Activated CD4-positive, alpha-beta T cell treated with anti-CD3 and anti-CD28 coated beads for 48 hours (primary cell): ENCODE measurements around the gene LRP1.

Source experiments
- DNase-seq: peaks from one replicate; pipeline ENCODE4 v3.0.0-alpha.2; 2020

LRP1 gene

DNA sequence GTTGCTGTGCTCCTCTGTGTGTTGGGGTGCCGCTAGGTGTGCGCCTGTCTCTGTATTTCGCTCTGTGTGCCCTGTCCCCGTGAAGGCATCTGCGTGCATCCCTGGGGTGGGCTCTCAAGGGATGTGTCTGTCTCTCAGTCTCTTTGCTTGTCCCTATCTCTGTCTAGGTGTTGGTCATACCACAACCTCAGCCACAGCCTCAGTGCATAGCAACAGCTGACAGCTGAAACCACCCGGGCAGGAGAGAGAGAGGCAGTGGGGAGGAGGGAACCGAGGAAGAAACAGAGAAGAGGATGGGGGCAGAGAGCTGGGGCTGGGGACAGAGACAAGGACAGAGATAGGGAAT is 87.4 kb downstream of the LRP1 start:
- peak; percentile 56 for DNase-seq

DNA sequence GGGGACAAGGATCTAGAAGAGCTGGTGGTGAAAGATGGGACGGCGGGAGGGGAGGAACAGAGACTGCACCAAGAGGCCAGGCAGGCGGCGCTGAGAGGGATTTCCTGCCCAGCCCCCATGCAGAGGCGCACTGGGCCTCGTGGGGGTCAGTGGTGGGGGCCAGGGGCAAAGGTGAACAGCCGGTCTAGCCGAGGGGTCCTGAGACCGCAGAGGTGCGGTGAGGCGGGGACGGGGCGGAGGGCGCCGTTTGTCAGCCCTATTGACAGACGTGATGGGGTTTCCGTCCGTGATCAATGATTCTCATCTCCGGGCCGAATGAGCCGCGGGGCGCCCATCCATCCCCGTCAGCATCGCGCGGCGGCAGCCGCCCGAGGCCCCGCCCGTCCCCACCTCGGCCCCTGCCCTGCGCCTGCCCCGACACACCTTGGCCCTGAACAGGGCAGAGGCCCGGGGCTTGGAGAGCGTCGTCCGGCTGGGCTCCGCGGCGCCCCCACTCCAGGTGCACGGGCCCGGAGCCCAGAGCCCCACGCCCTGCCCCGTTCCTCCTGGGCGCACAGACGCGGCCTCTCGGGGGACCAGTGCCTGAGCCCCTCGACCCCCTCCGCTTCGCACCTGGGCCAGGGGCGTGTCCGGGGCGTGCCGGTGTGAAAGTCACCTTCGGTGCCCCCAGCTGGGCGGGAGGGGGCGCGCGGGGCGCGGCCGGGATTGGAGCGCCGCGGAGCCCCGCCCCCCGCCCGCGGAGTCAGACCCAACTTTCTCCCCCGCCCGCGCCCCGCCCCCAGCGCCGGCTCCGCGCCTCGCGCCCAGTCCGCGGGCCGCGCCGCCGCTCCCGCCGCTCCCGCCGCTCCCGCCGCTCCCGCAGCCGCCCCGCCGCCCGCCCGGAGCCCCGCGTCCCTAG is 88.0 kb downstream of the LRP1 start, which contains the start of gene NXPH4:
Gene NXPH4, plus strand, starts transcription at position 781 of the 898 bp plus-strand sequence. CDS start 176 bp downstream, outside the sequence.
- DNase-seq: peak; percentile 61

DNA sequence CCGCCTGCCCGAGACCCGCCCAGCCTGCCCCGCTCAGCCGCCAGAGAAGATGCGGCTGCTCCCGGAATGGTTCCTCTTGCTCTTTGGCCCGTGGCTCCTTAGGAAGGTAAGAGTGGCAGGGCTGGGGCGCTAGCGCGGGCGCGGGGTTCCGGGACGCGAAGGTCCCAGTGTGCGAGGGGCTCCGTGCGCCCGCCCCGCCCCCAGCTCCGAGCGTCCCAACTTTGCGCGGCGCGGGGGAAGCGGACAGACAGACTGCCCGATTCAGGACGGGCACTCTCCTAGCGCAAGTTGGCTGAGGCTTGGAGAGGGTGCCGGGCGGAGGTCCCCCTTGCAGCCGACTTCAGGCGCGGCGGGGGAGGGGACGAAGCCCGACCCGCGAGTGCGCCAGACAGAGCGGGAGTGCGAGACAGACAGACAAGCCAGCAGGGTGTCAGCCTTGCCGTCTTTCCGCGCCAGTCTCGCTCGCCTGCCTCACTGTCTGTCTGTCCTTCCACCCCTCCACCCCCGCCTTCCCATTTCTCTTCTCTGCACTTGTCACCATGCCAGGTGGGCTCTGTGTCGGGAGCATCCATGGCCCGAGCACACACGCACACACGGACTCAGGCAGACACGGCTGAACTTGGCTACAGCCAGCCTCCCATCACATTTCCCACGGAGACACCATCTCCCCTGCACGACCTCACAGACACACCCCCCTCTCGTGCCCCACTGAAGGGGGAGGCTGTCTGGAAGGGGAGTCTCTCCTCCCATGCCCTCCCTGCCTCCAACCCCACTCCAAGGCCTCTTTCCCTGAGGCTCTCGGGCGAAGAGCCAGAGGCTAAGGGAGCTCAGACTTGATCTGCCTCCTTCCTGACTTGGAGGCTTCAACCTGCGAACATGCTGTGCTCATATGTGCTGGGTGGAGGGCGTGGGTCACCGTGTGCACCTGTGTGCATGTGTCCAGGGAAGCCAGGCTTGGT is 88.9 kb downstream of the LRP1 start:
- DNase-seq: peak; percentile 27

DNA sequence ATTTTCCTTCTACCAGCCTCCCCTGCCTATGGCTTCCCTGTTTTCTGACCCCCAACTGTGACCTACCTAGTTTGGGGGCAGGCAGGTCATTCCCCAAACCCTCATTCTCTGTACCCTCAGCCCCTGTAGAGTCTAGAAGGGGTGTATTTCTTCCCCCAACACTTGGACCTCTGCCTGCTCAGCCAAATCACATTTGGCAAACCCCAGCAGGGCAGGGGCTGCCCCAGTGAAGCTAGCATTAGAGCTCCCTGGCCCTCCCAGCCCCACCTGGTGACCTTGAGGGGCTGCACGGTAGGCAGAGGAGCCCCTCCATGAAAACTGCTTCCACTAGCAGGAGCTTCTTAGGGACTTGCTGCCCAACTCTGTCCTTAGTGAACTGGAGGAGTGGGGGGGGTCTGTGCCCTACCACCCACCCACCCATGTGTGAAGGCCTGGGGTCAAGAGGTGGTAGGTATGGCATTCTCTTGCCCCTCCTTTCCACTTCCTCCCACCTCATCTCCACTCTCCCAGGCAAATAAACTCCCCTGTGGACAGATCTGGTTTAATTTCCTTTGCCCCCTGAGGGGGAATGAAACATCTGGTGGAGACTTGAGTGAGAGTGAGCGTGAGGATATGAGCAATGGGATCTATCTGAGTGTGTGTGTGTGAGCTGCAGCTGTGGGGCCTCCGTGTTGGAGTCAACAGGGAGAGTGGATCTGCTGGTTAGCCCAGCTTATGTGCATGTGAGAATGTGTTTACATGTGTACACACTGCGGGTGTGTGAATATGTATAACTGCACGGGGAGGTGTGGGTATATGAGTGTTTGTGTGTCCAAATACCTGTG is 90.0 kb downstream of the LRP1 start:
- DNase-seq: no peak

DNA sequence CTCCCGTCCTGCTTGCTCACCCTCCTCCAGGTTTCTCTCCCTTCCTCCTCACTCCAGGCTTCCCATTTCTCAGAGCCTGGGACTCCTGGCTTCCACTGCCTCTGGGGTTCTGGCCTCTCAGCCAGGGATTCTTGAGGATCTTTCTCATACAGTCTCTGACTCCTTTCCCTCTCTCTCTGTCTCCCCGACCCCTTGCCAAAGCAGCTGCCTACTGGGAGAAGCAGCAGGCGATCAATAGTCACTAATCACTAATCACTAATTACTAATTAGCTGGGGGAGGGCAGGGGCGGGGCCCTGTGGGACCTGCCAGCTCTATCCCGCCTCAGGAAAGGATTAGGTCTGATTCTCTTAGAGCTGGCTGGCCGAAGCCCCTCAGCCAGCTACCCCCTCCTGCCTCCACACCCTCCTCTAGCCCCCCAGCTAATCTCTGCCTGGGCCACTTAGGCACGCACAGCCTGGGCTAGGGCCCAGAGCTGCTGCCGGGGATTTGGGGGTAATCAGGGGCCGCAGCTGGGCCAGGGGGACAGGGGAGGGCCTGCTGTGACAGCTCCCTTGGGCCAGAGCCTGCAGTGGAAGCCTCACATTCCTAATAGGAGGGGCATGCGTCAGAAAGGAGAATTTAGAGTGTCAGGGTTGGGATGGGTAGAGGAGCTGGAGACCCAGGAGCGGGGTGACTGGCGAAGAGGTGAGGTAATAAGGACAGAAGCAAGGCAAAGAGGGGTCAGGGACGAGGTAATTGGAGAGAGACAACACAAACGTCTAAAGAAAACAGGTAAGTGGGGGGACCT is 91.1 kb downstream of the LRP1 start:
- no peak for DNase-seq

DNA sequence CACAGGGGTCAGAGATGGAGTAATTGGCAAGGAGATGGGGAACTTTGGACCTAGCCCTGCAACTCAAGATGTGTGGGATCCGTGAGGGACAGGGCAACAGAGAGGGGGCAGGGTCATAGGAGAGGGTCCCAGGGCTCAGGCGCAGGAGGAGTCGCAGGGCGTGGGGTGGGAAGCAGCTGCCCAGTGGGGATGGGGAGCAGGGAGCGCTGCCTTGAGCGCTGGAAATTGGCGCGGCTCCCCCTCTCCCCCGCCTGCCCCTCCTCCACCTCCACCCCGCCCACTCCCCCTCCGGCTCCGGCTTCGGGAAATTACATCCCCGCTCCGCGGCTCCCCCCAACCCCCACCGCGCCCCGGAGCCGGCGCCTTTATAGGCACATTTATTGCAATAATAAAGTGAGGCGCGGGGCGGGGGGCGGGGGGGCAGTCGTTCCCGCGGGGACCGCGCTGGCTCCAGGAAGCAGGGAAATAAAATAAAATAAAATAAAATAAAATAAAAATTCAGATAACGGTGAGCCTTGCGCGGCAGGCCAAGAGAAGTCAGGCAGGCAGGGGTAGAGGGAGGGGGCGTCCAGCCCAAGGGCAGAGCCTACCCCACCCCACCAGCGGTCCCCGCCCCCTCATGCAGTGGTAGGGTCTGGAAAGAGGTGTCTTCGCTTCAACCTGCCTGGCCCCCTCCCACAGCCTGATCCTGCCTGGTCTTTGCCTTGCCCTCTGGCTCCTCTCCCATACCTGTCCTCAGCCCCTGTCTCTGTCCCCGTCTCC is 91.9 kb downstream of the LRP1 start:
- no peak for DNase-seq

DNA sequence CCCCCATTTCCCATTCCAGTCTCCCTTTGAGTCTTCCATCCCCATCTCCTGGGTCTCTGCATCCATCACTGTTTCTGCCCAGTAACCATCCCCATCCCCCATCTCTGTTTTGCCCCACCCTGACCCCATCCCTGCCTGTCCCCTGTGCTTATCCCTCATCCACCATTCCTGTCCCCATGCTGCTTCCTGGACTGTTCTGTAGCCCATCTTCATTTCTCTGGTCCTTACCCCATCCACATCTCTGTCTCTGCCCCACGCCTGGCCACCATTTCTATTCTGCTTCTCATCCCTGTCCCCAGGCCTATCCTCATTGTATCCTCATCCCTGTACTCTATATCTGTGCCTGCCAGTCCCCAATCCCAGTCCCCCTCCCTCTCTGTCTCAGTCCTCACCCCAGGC is 92.5 kb downstream of the LRP1 start:
- no peak for DNase-seq

DNA sequence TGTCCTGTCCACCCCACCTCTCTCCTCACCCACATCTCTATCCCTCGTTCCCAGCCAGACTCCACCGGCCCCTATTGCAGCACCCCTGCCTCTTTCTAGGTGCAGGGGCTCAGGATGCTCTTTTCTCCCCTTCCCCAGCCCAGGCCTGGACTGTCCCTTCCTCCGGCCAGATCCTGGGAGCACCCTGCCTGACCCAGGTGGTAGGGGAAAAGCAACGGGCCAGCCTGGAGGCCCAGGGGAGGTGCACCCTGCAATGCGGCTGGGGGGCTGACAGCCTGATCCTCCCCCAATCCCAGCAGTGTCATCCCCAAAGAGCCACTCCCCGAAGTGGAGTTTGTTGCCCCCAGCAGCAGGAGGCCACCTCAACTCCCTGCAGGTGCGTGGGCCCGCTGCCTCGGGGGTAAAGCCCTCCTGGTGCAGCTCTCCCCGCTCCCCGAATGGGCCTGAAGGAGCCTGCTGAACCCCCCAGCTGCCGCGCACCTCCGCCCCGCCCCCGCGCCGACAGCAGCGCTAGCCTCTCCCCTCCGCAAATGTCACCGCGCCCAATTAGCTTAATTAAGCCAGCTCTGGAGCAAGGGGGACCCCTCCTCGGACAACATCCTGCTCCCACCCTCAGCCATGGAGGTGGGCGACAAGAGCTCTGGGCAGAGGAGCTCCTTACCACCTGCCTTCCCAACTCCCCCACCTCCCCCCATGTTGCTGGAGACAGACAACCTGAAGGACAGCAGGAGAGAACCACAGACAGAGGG is 93.1 kb downstream of the LRP1 start:
- DNase-seq: no peak

DNA sequence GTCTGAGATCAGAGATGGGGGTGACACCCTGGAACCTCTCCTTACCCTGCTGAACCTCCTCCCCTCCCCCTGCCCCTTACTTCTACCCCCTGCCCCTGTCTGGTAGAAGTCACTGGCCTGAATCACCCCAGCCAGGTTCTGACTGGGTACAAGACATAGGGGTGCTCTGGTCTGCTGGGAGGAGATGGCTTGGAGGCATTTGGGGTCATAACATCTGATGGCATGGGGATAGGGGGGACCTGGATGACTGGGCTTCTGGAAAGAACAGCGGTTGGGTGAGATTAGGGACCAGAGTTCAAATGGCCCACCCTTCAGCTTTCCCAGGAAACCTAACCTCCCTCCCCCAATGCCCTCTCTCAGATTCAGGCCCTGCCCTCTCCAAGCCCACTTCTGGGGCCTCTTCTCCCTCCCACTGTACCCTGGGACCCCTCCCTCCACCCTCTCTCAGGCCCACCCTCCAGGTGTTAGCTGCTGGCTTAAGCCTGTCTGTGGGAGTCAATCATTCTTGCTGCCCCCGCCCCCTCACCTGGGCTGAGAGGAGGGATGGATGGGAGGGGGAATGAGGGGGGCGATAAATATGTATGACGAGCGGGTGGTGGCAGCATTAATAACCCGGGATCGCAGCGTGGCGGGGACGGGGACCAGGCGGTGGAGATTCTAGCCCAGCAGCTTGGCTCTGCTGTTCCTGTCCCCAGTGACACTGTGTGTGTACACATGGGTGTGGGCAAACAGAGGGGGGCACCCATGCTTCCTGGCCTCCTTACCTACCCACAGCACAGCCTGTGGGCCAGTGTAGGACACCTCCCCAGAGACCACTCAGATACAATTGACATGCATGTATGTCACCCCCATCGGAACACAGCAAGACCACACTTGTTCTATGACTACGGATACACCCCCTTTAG is 94.3 kb downstream of the LRP1 start:
- DNase-seq: no peak

DNA sequence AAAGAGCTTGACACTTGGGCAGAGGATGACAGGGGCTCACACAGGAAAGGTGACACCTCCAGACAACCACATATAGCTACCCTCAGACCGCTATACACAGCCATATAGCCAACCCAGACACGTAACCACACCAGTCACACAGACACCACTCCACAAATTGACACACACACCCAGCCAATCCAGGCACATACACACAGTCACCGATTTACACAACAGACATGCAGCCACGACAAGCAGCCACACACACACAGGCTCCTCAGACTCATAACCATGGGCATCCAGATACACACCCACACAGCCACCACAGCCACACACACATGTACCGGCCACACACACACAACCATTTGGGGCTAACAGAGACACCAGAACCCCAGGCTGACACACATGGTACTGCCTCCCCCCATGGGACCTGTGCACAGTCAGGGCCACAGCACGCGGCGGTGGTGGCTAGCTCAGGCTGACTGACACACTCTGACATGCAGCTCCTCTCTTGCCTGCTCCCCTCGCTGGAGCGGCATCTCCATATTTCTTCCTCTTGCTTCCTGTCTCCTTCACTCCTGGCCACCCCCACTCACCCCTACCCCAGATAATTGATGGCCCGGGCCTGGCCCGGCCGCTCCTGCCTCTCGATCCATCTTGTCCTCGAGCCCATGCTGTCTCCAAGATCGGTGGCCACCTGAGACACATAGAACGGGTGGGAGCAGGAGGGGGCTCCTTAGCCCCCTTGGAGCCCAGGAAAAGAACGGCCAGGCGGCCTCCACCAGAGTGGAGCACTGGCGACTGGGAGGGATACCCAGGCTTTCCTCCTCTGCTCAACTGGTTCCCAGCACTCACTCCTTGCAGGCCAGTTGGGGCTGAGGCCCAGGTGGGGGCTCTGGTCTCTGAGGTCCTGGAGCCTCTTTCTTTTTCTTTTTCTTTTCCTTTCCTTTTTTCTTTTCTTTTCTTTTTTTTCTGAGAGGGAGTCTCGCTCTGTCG is 95.2 kb downstream of the LRP1 start:
- DNase-seq: peak; percentile 28

DNA sequence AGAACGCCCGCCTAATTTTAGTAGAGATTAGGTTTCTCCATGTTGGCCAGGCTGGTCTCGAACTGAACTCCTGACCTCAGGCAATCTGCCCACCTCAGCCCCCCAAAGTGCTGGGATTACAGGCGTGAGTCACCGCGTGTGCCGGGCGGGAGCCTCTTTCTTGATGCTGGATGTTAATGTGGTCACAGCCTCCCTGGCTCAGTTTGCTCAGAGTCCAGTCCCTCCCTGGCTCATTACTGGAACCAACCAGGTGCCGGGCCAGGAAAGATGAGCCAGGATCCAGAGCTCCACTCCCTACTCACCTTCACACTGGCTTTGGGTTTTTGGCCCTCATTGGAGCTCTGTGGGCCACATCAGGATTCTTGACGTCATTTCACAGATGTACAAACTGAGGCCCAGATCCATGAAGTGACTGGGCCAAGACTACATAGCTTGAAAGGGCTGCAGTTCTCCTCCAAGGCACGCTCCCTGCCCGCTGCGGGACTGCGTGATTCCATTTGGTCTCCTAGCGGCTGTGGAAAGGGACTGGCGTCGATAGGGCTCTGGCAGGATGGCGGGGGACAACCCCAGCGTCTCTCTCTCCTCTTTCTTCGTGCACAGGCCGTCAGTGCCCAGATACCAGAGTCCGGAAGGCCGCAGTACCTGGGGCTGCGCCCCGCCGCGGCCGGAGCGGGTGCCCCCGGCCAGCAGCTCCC is 96.1 kb downstream of the LRP1 start:
- no peak for DNase-seq

DNA sequence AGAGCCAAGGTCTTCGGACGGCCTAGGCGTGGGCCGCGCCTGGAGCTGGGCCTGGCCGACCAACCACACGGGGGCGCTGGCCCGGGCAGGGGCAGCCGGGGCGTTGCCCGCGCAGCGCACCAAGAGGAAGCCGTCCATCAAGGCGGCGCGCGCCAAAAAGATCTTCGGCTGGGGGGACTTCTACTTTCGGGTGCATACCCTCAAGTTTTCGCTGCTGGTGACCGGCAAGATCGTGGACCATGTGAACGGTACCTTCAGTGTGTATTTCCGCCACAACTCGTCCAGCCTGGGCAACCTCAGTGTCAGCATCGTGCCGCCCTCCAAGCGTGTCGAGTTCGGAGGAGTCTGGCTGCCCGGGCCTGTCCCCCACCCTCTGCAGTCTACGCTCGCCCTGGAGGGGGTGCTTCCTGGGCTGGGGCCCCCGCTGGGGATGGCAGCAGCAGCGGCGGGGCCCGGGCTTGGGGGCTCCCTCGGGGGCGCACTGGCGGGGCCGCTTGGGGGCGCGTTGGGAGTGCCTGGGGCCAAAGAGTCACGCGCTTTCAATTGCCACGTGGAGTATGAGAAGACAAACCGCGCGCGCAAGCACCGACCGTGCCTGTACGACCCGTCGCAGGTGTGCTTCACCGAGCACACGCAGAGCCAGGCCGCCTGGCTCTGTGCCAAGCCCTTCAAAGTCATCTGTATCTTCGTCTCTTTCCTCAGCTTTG is 96.8 kb downstream of the LRP1 start:
- peak; percentile 77 for DNase-seq

DNA sequence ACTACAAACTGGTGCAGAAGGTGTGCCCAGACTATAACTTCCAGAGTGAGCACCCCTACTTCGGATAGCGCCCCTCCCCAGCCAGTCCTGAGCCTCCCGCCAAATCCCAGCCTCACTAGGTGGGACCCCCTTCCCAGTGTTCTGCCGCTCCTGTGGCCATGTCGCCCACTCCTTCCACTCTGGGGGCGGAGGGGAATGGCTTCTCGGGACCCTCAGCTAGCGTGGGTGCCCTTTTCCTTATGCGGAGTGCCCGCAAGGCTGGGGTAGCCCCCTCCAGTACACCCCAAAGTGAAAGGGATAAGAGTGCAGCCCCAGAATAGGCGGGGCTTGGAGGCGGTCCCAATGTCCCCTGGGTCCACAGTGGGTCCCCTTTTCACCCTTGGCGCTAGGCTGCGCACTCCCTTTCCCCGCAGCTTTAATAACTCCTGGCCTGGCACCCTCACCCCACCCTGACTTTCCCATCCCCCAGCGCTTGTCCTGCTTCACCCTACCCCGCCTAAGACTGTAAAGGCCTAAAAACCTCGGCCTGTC is 97.5 kb downstream of the LRP1 start:
- DNase-seq: no peak

DNA sequence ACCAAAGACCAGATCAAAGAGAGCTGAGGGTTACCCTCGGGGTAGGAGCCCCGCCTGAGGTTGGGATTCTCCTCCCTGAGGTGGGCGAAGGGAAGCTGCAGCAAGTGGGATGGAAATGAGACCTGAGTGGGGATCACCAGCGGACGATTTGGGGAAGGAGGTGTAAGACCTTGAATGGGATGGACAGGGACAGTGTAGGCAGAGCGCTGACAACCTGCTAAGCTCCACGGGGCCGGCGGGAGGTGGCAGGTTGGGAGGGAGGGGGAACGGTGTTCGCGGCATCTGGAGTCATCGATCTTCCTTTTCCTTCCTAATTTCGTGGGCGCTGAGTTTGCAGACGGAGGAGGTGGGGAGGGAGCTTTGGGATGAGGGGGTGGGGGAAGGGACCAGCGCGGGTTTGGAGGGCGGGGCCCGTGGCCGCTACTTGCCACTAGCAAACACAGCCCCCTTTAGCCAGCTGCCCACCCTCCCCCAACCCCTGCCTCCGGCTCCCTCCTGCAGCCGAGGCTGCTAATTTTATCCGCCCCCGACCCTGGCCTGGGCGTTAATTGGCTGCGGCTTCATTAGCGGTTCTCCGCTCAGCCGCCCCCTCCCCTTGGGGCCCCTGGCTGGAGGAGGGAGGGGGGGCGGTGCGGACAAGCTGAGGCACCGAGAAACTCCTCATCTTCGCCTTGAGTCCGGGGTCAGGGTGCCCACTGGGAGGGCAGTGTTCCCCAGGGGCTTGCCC is 98.5 kb downstream of the LRP1 start:
- no peak for DNase-seq

DNA sequence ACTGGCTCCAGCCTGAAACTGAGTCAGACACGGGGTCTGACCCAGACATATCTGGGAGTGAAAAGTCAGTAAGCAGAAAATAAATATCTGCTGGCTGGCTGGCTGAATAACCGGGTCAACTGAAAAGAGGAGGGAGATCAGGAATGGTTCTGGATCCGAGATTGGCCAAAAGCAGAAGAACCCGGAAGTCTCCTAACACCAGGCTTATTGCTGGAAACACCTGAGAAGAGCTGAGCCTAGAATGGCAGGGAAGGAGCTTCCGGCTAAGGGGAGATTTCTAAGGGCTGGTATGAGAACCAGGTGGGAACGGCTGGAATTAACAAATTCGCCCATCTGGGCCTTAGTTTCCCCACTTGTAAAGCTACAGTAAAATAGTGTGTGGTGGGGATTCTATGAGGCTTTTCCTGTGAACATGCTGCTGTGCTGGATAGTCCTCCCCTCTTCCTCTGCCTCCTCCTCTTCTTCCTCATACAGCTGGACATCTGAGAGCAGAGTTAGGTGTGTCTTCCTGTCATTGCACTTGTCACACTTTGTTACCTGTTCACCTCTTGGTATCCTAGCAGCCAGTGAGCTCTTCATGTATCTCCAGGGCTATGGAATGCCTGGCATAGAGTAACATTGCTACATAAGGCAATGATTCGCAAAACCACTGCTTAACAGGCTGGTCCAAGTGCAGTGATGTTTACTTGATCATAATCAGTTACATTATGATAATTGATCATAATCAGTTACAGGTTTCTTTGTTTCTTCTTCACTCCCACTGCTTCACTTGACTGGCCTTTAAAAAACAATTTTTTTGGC is 99.2 kb downstream of the LRP1 start:
- no peak for DNase-seq
